GM12878 (cell line): ENCODE measurements around the gene FBXO8. TPM values are rescaled to one million over a fixed set of nuclear protein-coding genes. Genes with fewer than 3 reads are reported as not detected.

Experiments
- ATAC-seq: fragments of 200-7000 bp; cut with Tn5 transposase; 3 replicates; pipeline ENCODE4 v1.9.1; 2020; ENCODE audit warnings: mild to moderate bottlenecking, moderate library complexity
- BruUV-seq: library from RNA; stranded (reverse); fragments of 400-500 nt; replicated peaks from 2 replicates; lab custom pipeline; 2021; lab: Mats Ljungman, UMichigan
- CTCF ChIA-PET: fragments of 300-600 bp; sonication (Branson Sonifier 250); formaldehyde crosslinking; extraction: SDS; loops from one replicate; lab custom pipeline; 2021; ENCODE audit warnings: inconsistent platforms; lab: Yijun Ruan, JAX
- POLR2A ChIA-PET: fragments of 350-600 bp; formaldehyde crosslinking; extraction: SDS; loops from one replicate; lab custom pipeline; 2021; ENCODE audit warnings: inconsistent platforms; lab: Charles Lee
- RAD21 ChIA-PET: fragments of 300-600 bp; sonication (Branson Sonifier 250); formaldehyde crosslinking; loops from one replicate; lab custom pipeline; 2023; ENCODE audit warnings: antibody characterized with exemption; ENCODE audit not compliant: unreplicated experiment; lab: Charles Lee
- SMC1A ChIA-PET: fragments of 300-600 bp; sonication (Branson Sonifier 250); formaldehyde crosslinking; loops from one replicate; lab custom pipeline; 2023; ENCODE audit not compliant: unreplicated experiment, uncharacterized antibody; lab: Charles Lee
- DNase-seq: peaks from one replicate; pipeline ENCODE4 v3.0.0-alpha.2; 2011; ENCODE audit warnings: low read depth, low spot score
- FAIRE-seq: peaks from 3 replicates; lab custom pipeline; 2011; peaks lifted over from hg19 to GRCh38; lab: Jason Lieb, UNC
- H2AFZ ChIP-seq: 2 replicates; pipeline ENCODE4 v1.6.0; 2011; ENCODE audit warnings: low read depth, low read length, control low read depth; ENCODE audit not compliant: control insufficient read depth
- H3K27ac ChIP-seq: 2 replicates; pipeline ENCODE4 v1.5.1; 2011; ENCODE audit warnings: control low read depth; ENCODE audit not compliant: control insufficient read depth, insufficient read depth
- H3K27me3 ChIP-seq, 2 experiments: replicated peaks in 1 of 2; 2 replicates each; pipeline versions ENCODE4 v1.6.0 to v1.6.1; 2011; ENCODE audit warnings: low read length in 1 of 2; ENCODE audit not compliant: control insufficient read depth in 2 of 2, insufficient read depth in 2 of 2
- H3K36me3 ChIP-seq, 2 experiments: 2 replicates each; pipeline ENCODE4 v1.5.1; 2011; ENCODE audit warnings: low read length in 1 of 2; ENCODE audit not compliant: control insufficient read depth in 2 of 2, insufficient read depth in 2 of 2
- H3K4me1 ChIP-seq: 2 replicates; pipeline ENCODE4 v1.6.1; 2011; ENCODE audit warnings: mild to moderate bottlenecking, low read length, moderate library complexity, mixed read lengths; ENCODE audit not compliant: control insufficient read depth, insufficient read depth
- H3K4me2 ChIP-seq: 2 replicates; pipeline ENCODE4 v1.6.0; 2011; ENCODE audit warnings: control low read depth; ENCODE audit not compliant: control insufficient read depth, insufficient read depth
- H3K4me3 ChIP-seq: fragments of 200-600 bp; sonication (generic); 2 replicates; pipeline ENCODE4 v1.5.1; 2016
- H3K79me2 ChIP-seq: 2 replicates; pipeline ENCODE4 v1.6.0; 2011; ENCODE audit warnings: low read length; ENCODE audit not compliant: control insufficient read depth, insufficient read depth
- H3K9ac ChIP-seq: 2 replicates; pipeline ENCODE4 v1.8.0; 2011; ENCODE audit warnings: low read length, control low read depth, mixed read lengths; ENCODE audit not compliant: control insufficient read depth, insufficient read depth
- H3K9me3 ChIP-seq: replicated peaks from 3 replicates; pipeline ENCODE4 v1.5.1; 2011; ENCODE audit warnings: mild to moderate bottlenecking, low read length; ENCODE audit not compliant: control insufficient read depth, insufficient read depth
- H4K20me1 ChIP-seq: 2 replicates; pipeline ENCODE4 v1.6.0; 2011; ENCODE audit not compliant: control insufficient read depth, insufficient read depth
- HDAC6 ChIP-seq: fragments of 200-600 bp; sonication (generic); IDR thresholded peaks from one replicate; pipeline ENCODE4 v1.8.0; 2017; ENCODE audit warnings: antibody characterized with exemption; ENCODE audit not compliant: unreplicated experiment
- SPI1 ChIP-seq: IDR thresholded peaks from 2 replicates; pipeline ENCODE4 v1.6.1; 2011; ENCODE audit warnings: low read depth, mild to moderate bottlenecking, low read length, moderate library complexity, borderline replicate concordance; ENCODE audit not compliant: insufficient read depth
- SREBF1 ChIP-seq: IDR thresholded peaks from 2 replicates; pipeline ENCODE4 v1.6.1; 2012; ENCODE audit warnings: mild to moderate bottlenecking, low read length
- ZNF217 ChIP-seq: fragments of 450-650 bp; IDR thresholded peaks from 2 replicates; pipeline ENCODE4 v1.6.1; 2017; ENCODE audit warnings: antibody characterized with exemption, mild to moderate bottlenecking
- WGBS: methylation state at CpG from one replicate; pipeline ENCODE4 v1.1.6; 2016; ENCODE audit warnings: low lambda C conversion rate; ENCODE audit not compliant: insufficient replicate concordance, insufficient coverage; ENCODE audit errors: missing lambda C conversion rate; 5-methylcytosine and 5-hydroxymethylcytosine counted together
- in situ Hi-C: fragments of 300-500 bp; cut with MboI; formaldehyde crosslinking; loops from 9 replicates; pipeline ENCODE4 v1.14.3; 2018; ENCODE audit warnings: mixed read lengths
- intact Hi-C: fragments of 100-400 bp; cut with micrococcal nuclease; formaldehyde crosslinking; loops from one replicate; pipeline ENCODE4 v1.14.2; 2022; ENCODE audit not compliant: unreplicated experiment
- polyA plus RNA-seq, 11 experiments: library from polyadenylated mRNA; depleted of rRNA in 4 of 11; unstranded in 6 of 11; stranded (reverse) in 5 of 11; fragments of >200 nt; fragmentation: Nextera tagmentation in 4 of 11; fragmentation: Illumina TruSeq in 1 of 11; extraction: Ambion mirVana in 4 of 11; extraction: Trizol in 1 of 11; gene quantifications; 1 replicate in 1 of 11; 2 replicates in 10 of 11; pipeline versions ENCODE4 v1.2.1 to v1.2.3, GENCODE V29; 2011 to 2016; ENCODE audit warnings: inconsistent platforms in 2 of 11, missing spikeins in 2 of 11, low read depth in 1 of 11
- total RNA-seq, 4 experiments: library from RNA; depleted of rRNA in 3 of 4; stranded (reverse); fragments of >200 nt in 3 of 4; fragmentation: Illumina TruSeq in 1 of 4; extraction: Trizol in 1 of 4; gene quantifications; 2 replicates each; pipeline versions ENCODE4 v1.2.1 to v1.2.3, GENCODE V29; 2013 to 2021

The FBXO8 gene
- total and polyA plus RNA-seq, 10 of the 15 experiments (the other 5 are each of a cell fraction or from before 2014, with no cell fraction given), result 11.3 to 38.1 (median 16.8) TPM

- POLR2A ChIA-PET, result no interaction called here
- WGBS, result 81% methylated on average over 3 of the region's 3 CpGs
- intact Hi-C loops (no loop called here), in situ Hi-C loops (no loop called here)
- BruUV-seq, result no TSS peak
- Histone ChIP-seq H3K4me2 (no peak overlapping the region), H3K36me3 (no peaks in the 10 kb centered on the region), H2AFZ (no peak overlapping the region), H3K4me1 (no peaks in the 10 kb centered on the region), H3K9me3 (peaks cover 4% of the 10 kb centered on the region; the same call in 2 of the 3 replicates), H3K9ac (no peak overlapping the region), H3K27ac (no peak overlapping the region), H3K4me3 (no peak overlapping the region), H4K20me1 (no peaks in the 10 kb centered on the region), H3K27me3 (no peaks in the 10 kb centered on the region), H3K79me2 (peaks cover 18% of the 10 kb centered on the region)
- RAD21 ChIA-PET, result no interaction called here
- ATAC-seq (no peak), DNase-seq (no peak), FAIRE-seq (no peak)
- CTCF ChIA-PET, result no interaction called here
- SMC1A ChIA-PET, result no interaction called here
- TF ChIP-seq HDAC6 (no peak), SREBF1 (no peak)
Measured at GRCh38 chr4:174275101-174275500, 8.4 kb downstream of the FBXO8 start.

GRCh38 chr4:174274436-174274835 is 9.0 kb downstream of the FBXO8 start:
- Histone ChIP-seq H3K79me2 (peaks cover 14% of the 10 kb centered on the region), H3K4me3 (no peak overlapping the region), H3K27ac (no peak overlapping the region), H3K36me3 (no peaks in the 10 kb centered on the region), H4K20me1 (no peaks in the 10 kb centered on the region), H3K9me3 (peaks cover 1% of the 10 kb centered on the region; the same call in 2 of the 3 replicates), H3K9ac (no peak overlapping the region), H3K27me3 (no peaks in the 10 kb centered on the region), H3K4me1 (no peaks in the 10 kb centered on the region)
- in situ Hi-C loops (no loop called here), intact Hi-C loops (no loop called here)
- ChIA-PET POLR2A (no interaction called here), RAD21 (no interaction called here), CTCF (no interaction called here)
- FAIRE-seq (no peak), ATAC-seq (peak; percentile 40), DNase-seq (no peak)
- BruUV-seq, result no TSS peak
- WGBS, result 100% methylated on average over 3 of the region's 3 CpGs
- TF ChIP-seq SPI1 (peak; percentile 33; the same call in 1 of the 2 replicates), ZNF217 (no peak)
- TF ChIP-seq, all 136 proteins: peak for 1
- Histone ChIP-seq H3K4me2 (no peak overlapping the region), H2AFZ (no peak overlapping the region)
- SMC1A ChIA-PET, result no interaction called here
